GM12878 (cell line): Measurements from ENCODE around the gene CTAG1A. TPM values are rescaled to one million over a fixed set of nuclear protein-coding genes. Genes with fewer than 3 reads are reported as not detected.

Source experiments
- ATAC-seq: fragments of 200-7000 bp; cut with Tn5 transposase; 3 replicates; pipeline ENCODE4 v1.9.1; 2020; ENCODE audit warnings: mild to moderate bottlenecking, moderate library complexity
- BruUV-seq: library from RNA; stranded (reverse); fragments of 400-500 nt; replicated peaks from 2 replicates; lab custom pipeline; 2021; lab: Mats Ljungman, UMichigan
- CTCF ChIA-PET: fragments of 300-600 bp; sonication (Branson Sonifier 250); formaldehyde crosslinking; extraction: SDS; loops from one replicate; lab custom pipeline; 2021; ENCODE audit warnings: inconsistent platforms; lab: Yijun Ruan, JAX
- POLR2A ChIA-PET: fragments of 350-600 bp; formaldehyde crosslinking; extraction: SDS; loops from one replicate; lab custom pipeline; 2021; ENCODE audit warnings: inconsistent platforms; lab: Charles Lee
- RAD21 ChIA-PET: fragments of 300-600 bp; sonication (Branson Sonifier 250); formaldehyde crosslinking; loops from one replicate; lab custom pipeline; 2023; ENCODE audit warnings: antibody characterized with exemption; ENCODE audit not compliant: unreplicated experiment; lab: Charles Lee
- SMC1A ChIA-PET: fragments of 300-600 bp; sonication (Branson Sonifier 250); formaldehyde crosslinking; loops from one replicate; lab custom pipeline; 2023; ENCODE audit not compliant: unreplicated experiment, uncharacterized antibody; lab: Charles Lee
- DNase-seq: peaks from one replicate; pipeline ENCODE4 v3.0.0-alpha.2; 2011; ENCODE audit warnings: low read depth, low spot score
- FAIRE-seq: peaks from 3 replicates; lab custom pipeline; 2011; peaks lifted over from hg19 to GRCh38; lab: Jason Lieb, UNC
- H2AFZ ChIP-seq: 2 replicates; pipeline ENCODE4 v1.6.0; 2011; ENCODE audit warnings: low read depth, low read length, control low read depth; ENCODE audit not compliant: control insufficient read depth
- H3K27ac ChIP-seq: 2 replicates; pipeline ENCODE4 v1.5.1; 2011; ENCODE audit warnings: control low read depth; ENCODE audit not compliant: control insufficient read depth, insufficient read depth
- H3K27me3 ChIP-seq, 2 experiments: replicated peaks in 1 of 2; 2 replicates each; pipeline versions ENCODE4 v1.6.0 to v1.6.1; 2011; ENCODE audit warnings: low read length in 1 of 2; ENCODE audit not compliant: control insufficient read depth in 2 of 2, insufficient read depth in 2 of 2
- H3K36me3 ChIP-seq, 2 experiments: 2 replicates each; pipeline ENCODE4 v1.5.1; 2011; ENCODE audit warnings: low read length in 1 of 2; ENCODE audit not compliant: control insufficient read depth in 2 of 2, insufficient read depth in 2 of 2
- H3K4me1 ChIP-seq: 2 replicates; pipeline ENCODE4 v1.6.1; 2011; ENCODE audit warnings: mild to moderate bottlenecking, low read length, moderate library complexity, mixed read lengths; ENCODE audit not compliant: control insufficient read depth, insufficient read depth
- H3K4me2 ChIP-seq: 2 replicates; pipeline ENCODE4 v1.6.0; 2011; ENCODE audit warnings: control low read depth; ENCODE audit not compliant: control insufficient read depth, insufficient read depth
- H3K4me3 ChIP-seq: fragments of 200-600 bp; sonication (generic); 2 replicates; pipeline ENCODE4 v1.5.1; 2016
- H3K79me2 ChIP-seq: 2 replicates; pipeline ENCODE4 v1.6.0; 2011; ENCODE audit warnings: low read length; ENCODE audit not compliant: control insufficient read depth, insufficient read depth
- H3K9ac ChIP-seq: 2 replicates; pipeline ENCODE4 v1.8.0; 2011; ENCODE audit warnings: low read length, control low read depth, mixed read lengths; ENCODE audit not compliant: control insufficient read depth, insufficient read depth
- H3K9me3 ChIP-seq: replicated peaks from 3 replicates; pipeline ENCODE4 v1.5.1; 2011; ENCODE audit warnings: mild to moderate bottlenecking, low read length; ENCODE audit not compliant: control insufficient read depth, insufficient read depth
- H4K20me1 ChIP-seq: 2 replicates; pipeline ENCODE4 v1.6.0; 2011; ENCODE audit not compliant: control insufficient read depth, insufficient read depth
- IKZF1 ChIP-seq: fragments of 450-650 bp; conservative IDR thresholded peaks from 2 replicates; pipeline ENCODE4 v1.6.1; 2017; ENCODE audit warnings: antibody characterized with exemption, mild to moderate bottlenecking
- RAD51 ChIP-seq: fragments of 450-650 bp; IDR thresholded peaks from 2 replicates; pipeline ENCODE4 v1.6.1; 2016; ENCODE audit warnings: moderate library complexity, mild to moderate bottlenecking, inconsistent platforms
- RFX5 ChIP-seq: IDR thresholded peaks from 2 replicates; pipeline ENCODE4 v1.6.1; 2011; ENCODE audit warnings: low read depth, low read length, improper control_type of control experiment
- ZBED1 ChIP-seq: IDR thresholded peaks from 2 replicates; pipeline ENCODE4 v1.6.1; 2016; ENCODE audit warnings: borderline replicate concordance
- WGBS: methylation state at CpG from one replicate; pipeline ENCODE4 v1.1.6; 2016; ENCODE audit warnings: low lambda C conversion rate; ENCODE audit not compliant: insufficient replicate concordance, insufficient coverage; ENCODE audit errors: missing lambda C conversion rate; 5-methylcytosine and 5-hydroxymethylcytosine counted together
- in situ Hi-C: fragments of 300-500 bp; cut with MboI; formaldehyde crosslinking; loops from 9 replicates; pipeline ENCODE4 v1.14.3; 2018; ENCODE audit warnings: mixed read lengths
- intact Hi-C: fragments of 100-400 bp; cut with micrococcal nuclease; formaldehyde crosslinking; loops from one replicate; pipeline ENCODE4 v1.14.2; 2022; ENCODE audit not compliant: unreplicated experiment
- polyA plus RNA-seq, 11 experiments: library from polyadenylated mRNA; depleted of rRNA in 4 of 11; unstranded in 6 of 11; stranded (reverse) in 5 of 11; fragments of >200 nt; fragmentation: Nextera tagmentation in 4 of 11; fragmentation: Illumina TruSeq in 1 of 11; extraction: Ambion mirVana in 4 of 11; extraction: Trizol in 1 of 11; gene quantifications; 1 replicate in 1 of 11; 2 replicates in 10 of 11; pipeline versions ENCODE4 v1.2.1 to v1.2.3, GENCODE V29; 2011 to 2016; ENCODE audit warnings: inconsistent platforms in 2 of 11, missing spikeins in 2 of 11, low read depth in 1 of 11
- total RNA-seq, 4 experiments: library from RNA; depleted of rRNA in 3 of 4; stranded (reverse); fragments of >200 nt in 3 of 4; fragmentation: Illumina TruSeq in 1 of 4; extraction: Trizol in 1 of 4; gene quantifications; 2 replicates each; pipeline versions ENCODE4 v1.2.1 to v1.2.3, GENCODE V29; 2013 to 2021
- TF ChIP-seq, protein P1 (sequence below): fragments of 450-650 bp; formaldehyde crosslinking; IDR thresholded peaks from 2 replicates; pipeline ENCODE4 v1.4.0; 2022; ENCODE audit warnings: mild to moderate bottlenecking, moderate library complexity
- TF ChIP-seq, protein P2 (sequence below): IDR thresholded peaks from 2 replicates; pipeline ENCODE4 v1.6.1; 2012; ENCODE audit warnings: improper control_type of control experiment, low read depth, low read length; ENCODE audit not compliant: insufficient replicate concordance
- TF ChIP-seq, protein P3 (sequence below): fragments of 450-650 bp; IDR thresholded peaks from 2 replicates; pipeline ENCODE4 v1.6.1; 2017; ENCODE audit warnings: mild to moderate bottlenecking, moderate library complexity

CTAG1A gene
- total and polyA plus RNA-seq, 10 of the 15 experiments (the other 5 are each of a cell fraction or from before 2014, with no cell fraction given): not detected

DNA sequence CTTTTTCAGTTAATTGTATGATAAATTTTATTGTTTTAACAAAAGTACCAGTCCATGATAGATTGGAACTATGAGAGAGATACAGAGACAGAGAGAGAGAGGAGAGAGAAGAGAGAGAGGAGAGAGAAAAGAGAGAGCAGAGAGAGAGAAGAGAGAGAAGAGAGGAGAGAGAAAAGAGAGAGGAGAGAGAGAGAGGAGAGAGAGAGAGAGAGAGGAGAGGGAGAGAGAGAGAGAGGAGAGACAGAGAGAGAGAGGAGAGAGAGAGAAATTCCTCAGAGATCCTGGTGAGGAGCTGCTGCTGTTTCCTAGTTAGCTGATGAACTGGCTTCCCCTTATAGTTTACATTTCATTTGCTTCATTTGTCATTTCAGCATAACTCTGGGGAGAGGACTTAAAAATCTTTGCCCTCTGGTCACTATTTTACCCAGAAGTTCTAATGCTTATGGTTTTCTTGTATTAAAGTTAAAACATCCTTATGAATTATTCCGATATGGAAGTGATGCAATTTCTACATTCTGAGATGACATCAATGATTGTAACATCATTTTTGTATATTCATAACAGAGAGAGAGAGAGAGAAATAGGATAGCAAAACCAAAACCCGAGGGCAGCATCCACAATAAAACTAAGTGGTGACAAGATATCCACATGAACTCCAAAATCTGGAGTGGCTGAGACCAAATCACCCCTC, 10.8 kb downstream of the CTAG1A start:
- no peaks in the 10 kb centered on the region for H3K36me3 ChIP-seq
- FAIRE-seq (no peak), DNase-seq (no peak), ATAC-seq (no peak)
- intact Hi-C loops: no loop called here
- no peak overlapping the region for H3K4me3 ChIP-seq
- WGBS: 0% methylated on average over 2 of the region's 2 CpGs
- H3K9me3 ChIP-seq: no peaks in the 10 kb centered on the region; the same call in 2 of the 3 replicates
- no TSS peak for BruUV-seq
- H3K4me2 ChIP-seq: no peak overlapping the region
- no peak overlapping the region for H3K9ac ChIP-seq
- ChIA-PET RAD21 (no interaction called here), CTCF (no interaction called here), SMC1A (no interaction called here), POLR2A (no interaction called here)
- no peaks in the 10 kb centered on the region for H3K27me3 ChIP-seq
- no peak overlapping the region for H3K27ac ChIP-seq
- TF ChIP-seq RAD51 (no peak), ZBED1 (no peak), IKZF1 (no peak), RFX5 (no peak)
- TF ChIP-seq, protein P1, sequence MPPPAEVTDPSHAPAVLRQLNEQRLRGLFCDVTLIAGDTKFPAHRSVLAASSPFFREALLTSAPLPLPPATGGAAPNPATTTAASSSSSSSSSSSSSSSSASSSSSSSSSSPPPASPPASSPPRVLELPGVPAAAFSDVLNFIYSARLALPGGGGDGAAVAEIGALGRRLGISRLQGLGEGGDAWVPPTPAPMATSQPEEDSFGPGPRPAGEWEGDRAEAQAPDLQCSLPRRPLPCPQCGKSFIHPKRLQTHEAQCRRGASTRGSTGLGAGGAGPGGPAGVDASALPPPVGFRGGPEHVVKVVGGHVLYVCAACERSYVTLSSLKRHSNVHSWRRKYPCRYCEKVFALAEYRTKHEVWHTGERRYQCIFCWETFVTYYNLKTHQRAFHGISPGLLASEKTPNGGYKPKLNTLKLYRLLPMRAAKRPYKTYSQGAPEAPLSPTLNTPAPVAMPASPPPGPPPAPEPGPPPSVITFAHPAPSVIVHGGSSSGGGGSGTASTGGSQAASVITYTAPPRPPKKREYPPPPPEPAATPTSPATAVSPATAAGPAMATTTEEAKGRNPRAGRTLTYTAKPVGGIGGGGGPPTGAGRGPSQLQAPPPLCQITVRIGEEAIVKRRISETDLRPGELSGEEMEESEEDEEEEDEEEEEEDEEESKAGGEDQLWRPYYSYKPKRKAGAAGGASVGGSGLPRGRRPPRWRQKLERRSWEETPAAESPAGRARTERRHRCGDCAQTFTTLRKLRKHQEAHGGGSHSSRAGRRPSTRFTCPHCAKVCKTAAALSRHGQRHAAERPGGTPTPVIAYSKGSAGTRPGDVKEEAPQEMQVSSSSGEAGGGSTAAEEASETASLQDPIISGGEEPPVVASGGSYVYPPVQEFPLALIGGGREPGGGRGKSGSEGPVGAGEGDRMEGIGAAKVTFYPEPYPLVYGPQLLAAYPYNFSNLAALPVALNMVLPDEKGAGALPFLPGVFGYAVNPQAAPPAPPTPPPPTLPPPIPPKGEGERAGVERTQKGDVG (CRISPR knock-in tag): no peak
- TF ChIP-seq, protein P2, sequence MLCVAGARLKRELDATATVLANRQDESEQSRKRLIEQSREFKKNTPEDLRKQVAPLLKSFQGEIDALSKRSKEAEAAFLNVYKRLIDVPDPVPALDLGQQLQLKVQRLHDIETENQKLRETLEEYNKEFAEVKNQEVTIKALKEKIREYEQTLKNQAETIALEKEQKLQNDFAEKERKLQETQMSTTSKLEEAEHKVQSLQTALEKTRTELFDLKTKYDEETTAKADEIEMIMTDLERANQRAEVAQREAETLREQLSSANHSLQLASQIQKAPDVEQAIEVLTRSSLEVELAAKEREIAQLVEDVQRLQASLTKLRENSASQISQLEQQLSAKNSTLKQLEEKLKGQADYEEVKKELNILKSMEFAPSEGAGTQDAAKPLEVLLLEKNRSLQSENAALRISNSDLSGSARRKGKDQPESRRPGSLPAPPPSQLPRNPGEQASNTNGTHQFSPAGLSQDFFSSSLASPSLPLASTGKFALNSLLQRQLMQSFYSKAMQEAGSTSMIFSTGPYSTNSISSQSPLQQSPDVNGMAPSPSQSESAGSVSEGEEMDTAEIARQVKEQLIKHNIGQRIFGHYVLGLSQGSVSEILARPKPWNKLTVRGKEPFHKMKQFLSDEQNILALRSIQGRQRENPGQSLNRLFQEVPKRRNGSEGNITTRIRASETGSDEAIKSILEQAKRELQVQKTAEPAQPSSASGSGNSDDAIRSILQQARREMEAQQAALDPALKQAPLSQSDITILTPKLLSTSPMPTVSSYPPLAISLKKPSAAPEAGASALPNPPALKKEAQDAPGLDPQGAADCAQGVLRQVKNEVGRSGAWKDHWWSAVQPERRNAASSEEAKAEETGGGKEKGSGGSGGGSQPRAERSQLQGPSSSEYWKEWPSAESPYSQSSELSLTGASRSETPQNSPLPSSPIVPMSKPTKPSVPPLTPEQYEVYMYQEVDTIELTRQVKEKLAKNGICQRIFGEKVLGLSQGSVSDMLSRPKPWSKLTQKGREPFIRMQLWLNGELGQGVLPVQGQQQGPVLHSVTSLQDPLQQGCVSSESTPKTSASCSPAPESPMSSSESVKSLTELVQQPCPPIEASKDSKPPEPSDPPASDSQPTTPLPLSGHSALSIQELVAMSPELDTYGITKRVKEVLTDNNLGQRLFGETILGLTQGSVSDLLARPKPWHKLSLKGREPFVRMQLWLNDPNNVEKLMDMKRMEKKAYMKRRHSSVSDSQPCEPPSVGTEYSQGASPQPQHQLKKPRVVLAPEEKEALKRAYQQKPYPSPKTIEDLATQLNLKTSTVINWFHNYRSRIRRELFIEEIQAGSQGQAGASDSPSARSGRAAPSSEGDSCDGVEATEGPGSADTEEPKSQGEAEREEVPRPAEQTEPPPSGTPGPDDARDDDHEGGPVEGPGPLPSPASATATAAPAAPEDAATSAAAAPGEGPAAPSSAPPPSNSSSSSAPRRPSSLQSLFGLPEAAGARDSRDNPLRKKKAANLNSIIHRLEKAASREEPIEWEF: no peak
- TF ChIP-seq, protein P3, sequence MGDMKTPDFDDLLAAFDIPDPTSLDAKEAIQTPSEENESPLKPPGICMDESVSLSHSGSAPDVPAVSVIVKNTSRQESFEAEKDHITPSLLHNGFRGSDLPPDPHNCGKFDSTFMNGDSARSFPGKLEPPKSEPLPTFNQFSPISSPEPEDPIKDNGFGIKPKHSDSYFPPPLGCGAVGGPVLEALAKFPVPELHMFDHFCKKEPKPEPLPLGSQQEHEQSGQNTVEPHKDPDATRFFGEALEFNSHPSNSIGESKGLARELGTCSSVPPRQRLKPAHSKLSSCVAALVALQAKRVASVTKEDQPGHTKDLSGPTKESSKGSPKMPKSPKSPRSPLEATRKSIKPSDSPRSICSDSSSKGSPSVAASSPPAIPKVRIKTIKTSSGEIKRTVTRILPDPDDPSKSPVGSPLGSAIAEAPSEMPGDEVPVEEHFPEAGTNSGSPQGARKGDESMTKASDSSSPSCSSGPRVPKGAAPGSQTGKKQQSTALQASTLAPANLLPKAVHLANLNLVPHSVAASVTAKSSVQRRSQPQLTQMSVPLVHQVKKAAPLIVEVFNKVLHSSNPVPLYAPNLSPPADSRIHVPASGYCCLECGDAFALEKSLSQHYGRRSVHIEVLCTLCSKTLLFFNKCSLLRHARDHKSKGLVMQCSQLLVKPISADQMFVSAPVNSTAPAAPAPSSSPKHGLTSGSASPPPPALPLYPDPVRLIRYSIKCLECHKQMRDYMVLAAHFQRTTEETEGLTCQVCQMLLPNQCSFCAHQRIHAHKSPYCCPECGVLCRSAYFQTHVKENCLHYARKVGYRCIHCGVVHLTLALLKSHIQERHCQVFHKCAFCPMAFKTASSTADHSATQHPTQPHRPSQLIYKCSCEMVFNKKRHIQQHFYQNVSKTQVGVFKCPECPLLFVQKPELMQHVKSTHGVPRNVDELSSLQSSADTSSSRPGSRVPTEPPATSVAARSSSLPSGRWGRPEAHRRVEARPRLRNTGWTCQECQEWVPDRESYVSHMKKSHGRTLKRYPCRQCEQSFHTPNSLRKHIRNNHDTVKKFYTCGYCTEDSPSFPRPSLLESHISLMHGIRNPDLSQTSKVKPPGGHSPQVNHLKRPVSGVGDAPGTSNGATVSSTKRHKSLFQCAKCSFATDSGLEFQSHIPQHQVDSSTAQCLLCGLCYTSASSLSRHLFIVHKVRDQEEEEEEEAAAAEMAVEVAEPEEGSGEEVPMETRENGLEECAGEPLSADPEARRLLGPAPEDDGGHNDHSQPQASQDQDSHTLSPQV: no peak
- H3K4me1 ChIP-seq: no peaks in the 10 kb centered on the region
- no peaks in the 10 kb centered on the region for H3K79me2 ChIP-seq
- in situ Hi-C loops: loop anchor here (25.0 kb wide), 1 partner anchor 142 kb away; no protein-coding TSS in a partner anchor
- no peaks in the 10 kb centered on the region for H4K20me1 ChIP-seq
- H2AFZ ChIP-seq: no peak overlapping the region
